ENCODE results near the gene DCLK1.

GRCh38 chr13:35916146-35916545 lies 215.0 kb downstream of the DCLK1 start:
- no peak for TF ChIP-seq CTCF (IDR thresholded peaks at IDR 0.05)
- TF ChIP-seq POLR2A (IDR thresholded peaks at IDR 0.05), result no peak
